ENCODE measurements around the gene HIF1A.

Gene HIF1A

DNA sequence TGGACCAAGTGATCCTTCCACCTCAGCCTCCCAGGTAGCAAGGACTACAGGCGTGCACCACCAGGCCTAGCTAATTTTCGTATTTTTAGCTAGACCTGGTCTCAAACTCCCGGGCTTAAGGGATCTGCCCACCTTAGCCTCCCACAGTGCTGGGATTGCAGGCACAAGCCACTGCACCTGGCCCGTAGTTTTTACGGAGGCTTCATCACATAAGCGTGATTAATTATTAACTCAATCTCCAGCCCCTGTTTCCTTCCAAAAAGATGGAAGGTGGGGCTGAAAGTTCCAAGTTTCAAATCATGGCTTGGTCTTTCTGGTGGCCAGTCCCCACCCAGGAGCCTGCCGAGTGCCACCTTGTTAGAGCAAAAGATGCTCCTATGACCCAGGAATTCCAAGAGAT, 22.5 kb upstream of the HIF1A start:
- TF ChIP-seq, protein P1, sequence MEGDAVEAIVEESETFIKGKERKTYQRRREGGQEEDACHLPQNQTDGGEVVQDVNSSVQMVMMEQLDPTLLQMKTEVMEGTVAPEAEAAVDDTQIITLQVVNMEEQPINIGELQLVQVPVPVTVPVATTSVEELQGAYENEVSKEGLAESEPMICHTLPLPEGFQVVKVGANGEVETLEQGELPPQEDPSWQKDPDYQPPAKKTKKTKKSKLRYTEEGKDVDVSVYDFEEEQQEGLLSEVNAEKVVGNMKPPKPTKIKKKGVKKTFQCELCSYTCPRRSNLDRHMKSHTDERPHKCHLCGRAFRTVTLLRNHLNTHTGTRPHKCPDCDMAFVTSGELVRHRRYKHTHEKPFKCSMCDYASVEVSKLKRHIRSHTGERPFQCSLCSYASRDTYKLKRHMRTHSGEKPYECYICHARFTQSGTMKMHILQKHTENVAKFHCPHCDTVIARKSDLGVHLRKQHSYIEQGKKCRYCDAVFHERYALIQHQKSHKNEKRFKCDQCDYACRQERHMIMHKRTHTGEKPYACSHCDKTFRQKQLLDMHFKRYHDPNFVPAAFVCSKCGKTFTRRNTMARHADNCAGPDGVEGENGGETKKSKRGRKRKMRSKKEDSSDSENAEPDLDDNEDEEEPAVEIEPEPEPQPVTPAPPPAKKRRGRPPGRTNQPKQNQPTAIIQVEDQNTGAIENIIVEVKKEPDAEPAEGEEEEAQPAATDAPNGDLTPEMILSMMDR (IDR thresholded peaks at IDR 0.05; ENCODE audit: control insufficient read depth, extremely low read depth, insufficient read depth) = no peak
- H3K4me3 ChIP-seq (ENCODE audit: low read depth, low read length) = no peak overlapping the region
- DNase-seq (ENCODE audit: low read depth) = no peak

- TF ChIP-seq, protein P1 (IDR thresholded peaks at IDR 0.05; ENCODE audit: control insufficient read depth, extremely low read depth, insufficient read depth) = no peak
- DNase-seq (ENCODE audit: low read depth) = no peak
- H3K4me3 ChIP-seq (ENCODE audit: low read depth, low read length) = no peak overlapping the region
Observed at GRCh38 chr14:61673305-61673704, 22.0 kb upstream of the HIF1A start.

- H3K4me3 ChIP-seq (ENCODE audit: low read depth, low read length) = no peak overlapping the region
- no peak for DNase-seq (ENCODE audit: low read depth)
- TF ChIP-seq, protein P1 (IDR thresholded peaks at IDR 0.05; ENCODE audit: control insufficient read depth, extremely low read depth, insufficient read depth) = no peak
Observed at GRCh38 chr14:61675291-61675690, 20.0 kb upstream of the HIF1A start.

GRCh38 chr14:61677479-61677878, 17.8 kb upstream of the HIF1A start:
- DNase-seq (ENCODE audit: low read depth) = no peak
- no peak overlapping the region for H3K4me3 ChIP-seq (ENCODE audit: low read depth, low read length)
- TF ChIP-seq, protein P1 (IDR thresholded peaks at IDR 0.05; ENCODE audit: control insufficient read depth, extremely low read depth, insufficient read depth) = no peak

DNA sequence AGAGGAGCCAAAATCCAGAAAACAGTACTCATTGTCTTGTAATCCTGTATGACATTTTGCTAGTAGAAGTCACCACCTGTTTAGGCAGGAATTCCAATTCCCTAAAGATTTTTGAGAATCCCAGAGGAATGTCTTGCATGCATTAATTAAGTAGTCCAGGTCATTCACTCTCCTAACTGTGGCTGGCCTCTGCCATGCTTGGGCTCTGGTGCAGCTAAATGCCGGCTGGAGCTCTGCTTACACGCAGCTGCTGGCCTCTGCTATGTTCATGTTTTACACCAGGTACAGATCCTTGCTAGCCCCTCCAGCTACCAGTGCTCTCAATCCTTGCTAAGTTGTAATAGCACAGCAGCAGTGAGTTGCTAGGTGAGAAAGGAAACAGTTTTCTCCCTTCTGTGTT, 16.3 kb upstream of the HIF1A start:
- DNase-seq (ENCODE audit: low read depth) = no peak
- TF ChIP-seq, protein P1 (IDR thresholded peaks at IDR 0.05; ENCODE audit: control insufficient read depth, extremely low read depth, insufficient read depth) = no peak
- H3K4me3 ChIP-seq (ENCODE audit: low read depth, low read length) = no peak overlapping the region

DNA sequence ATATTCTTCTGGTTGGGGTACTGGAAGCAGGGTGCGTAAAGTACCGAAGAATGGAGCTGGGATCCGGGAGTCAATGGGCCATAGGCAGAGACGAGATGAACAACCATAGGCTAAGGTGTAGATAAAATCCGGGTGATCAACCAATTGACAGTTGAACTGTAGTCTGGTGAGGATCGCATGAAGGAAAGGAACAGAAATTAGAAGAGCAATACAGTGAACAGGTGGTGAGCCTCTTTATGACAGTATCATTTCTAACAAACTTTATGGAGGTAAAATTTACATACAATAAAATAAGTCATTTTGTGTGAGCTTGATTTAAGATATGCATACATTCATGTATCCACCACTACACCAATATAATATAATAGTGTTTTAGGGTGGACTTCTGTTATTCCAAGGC, 13.9 kb upstream of the HIF1A start:
- TF ChIP-seq, protein P1 (IDR thresholded peaks at IDR 0.05; ENCODE audit: control insufficient read depth, extremely low read depth, insufficient read depth) = no peak
- H3K4me3 ChIP-seq (ENCODE audit: low read depth, low read length) = no peak overlapping the region
- DNase-seq (ENCODE audit: low read depth) = no peak

- DNase-seq (ENCODE audit: low read depth) = no peak
- H3K4me3 ChIP-seq (ENCODE audit: low read depth, low read length) = no peak overlapping the region
- TF ChIP-seq, protein P1 (IDR thresholded peaks at IDR 0.05; ENCODE audit: control insufficient read depth, extremely low read depth, insufficient read depth) = no peak
Observed at GRCh38 chr14:61683108-61683507, 12.2 kb upstream of the HIF1A start.
